ENCODE data around the gene LARGE1. TPM values are rescaled to one million over a fixed set of nuclear protein-coding genes. Genes with fewer than 3 reads are reported as not detected.

The LARGE1 gene
- total and polyA plus RNA-seq, 4 donors, result 25.6 to 45.6 (median 37.6) TPM

GRCh38 chr22:33902073-33902472, 18.2 kb downstream of the LARGE1 start:
- 60% methylated on average over 6 of the region's 8 CpGs for WGBS (ENCODE audit: insufficient coverage)
- no peak overlapping the region for H3K4me3 ChIP-seq (ENCODE audit: low read depth, low read length)
- H3K27ac ChIP-seq (ENCODE audit: low read depth, low read length), result no peak overlapping the region
- no peaks in the 10 kb centered on the region for H3K36me3 ChIP-seq (ENCODE audit: control insufficient read depth, insufficient read depth, low read length)
- no peak for DNase-seq (ENCODE audit: low read depth in 4 of 6, low spot score in 6 of 6)
- H3K9me3 ChIP-seq (ENCODE audit: control insufficient read depth, insufficient read depth, low read length), result no peaks in the 10 kb centered on the region
- H3K4me1 ChIP-seq (ENCODE audit: control insufficient read depth, insufficient read depth, low read length), result peaks cover 3% of the 10 kb centered on the region
- H3K27me3 ChIP-seq (ENCODE audit: control insufficient read depth, insufficient read depth, low read length), result no peaks in the 10 kb centered on the region

- H3K27ac ChIP-seq (ENCODE audit: low read depth, low read length), result no peak overlapping the region
These were observed 22.2 kb downstream of the LARGE1 start for GRCh38 chr22:33898121-33898520.

GRCh38 chr22:33897448-33897835, 22.8 kb downstream of the LARGE1 start:
- Histone ChIP-seq H3K4me1 (ENCODE audit: control insufficient read depth, insufficient read depth, low read length) (peaks cover 7% of the 10 kb centered on the region), H3K4me3 (ENCODE audit: low read depth, low read length) (no peak overlapping the region), H3K9me3 (ENCODE audit: control insufficient read depth, insufficient read depth, low read length) (no peaks in the 10 kb centered on the region), H3K36me3 (ENCODE audit: control insufficient read depth, insufficient read depth, low read length) (no peaks in the 10 kb centered on the region), H3K27me3 (ENCODE audit: control insufficient read depth, insufficient read depth, low read length) (no peaks in the 10 kb centered on the region), H3K27ac (ENCODE audit: low read depth, low read length) (no peak overlapping the region)
- WGBS (ENCODE audit: insufficient coverage), result 47% methylated on average over 4 of the region's 8 CpGs
- peak in 1 of 6 donors; percentile 82 for DNase-seq (ENCODE audit: low read depth in 4 of 6, low spot score in 6 of 6)

More at GRCh38 chr22:33898121-33898520, 22.2 kb downstream of the LARGE1 start:
- Histone ChIP-seq H3K36me3 (ENCODE audit: control insufficient read depth, insufficient read depth, low read length) (no peaks in the 10 kb centered on the region), H3K9me3 (ENCODE audit: control insufficient read depth, insufficient read depth, low read length) (no peaks in the 10 kb centered on the region), H3K4me1 (ENCODE audit: control insufficient read depth, insufficient read depth, low read length) (peaks cover 7% of the 10 kb centered on the region), H3K27me3 (ENCODE audit: control insufficient read depth, insufficient read depth, low read length) (no peaks in the 10 kb centered on the region), H3K4me3 (ENCODE audit: low read depth, low read length) (no peak overlapping the region)
- no peak for DNase-seq (ENCODE audit: low read depth in 4 of 6, low spot score in 6 of 6)
- WGBS (ENCODE audit: insufficient coverage), result 64% methylated on average over 5 of the region's 7 CpGs

GRCh38 chr22:33896575-33897447, 23.5 kb downstream of the LARGE1 start:
- Histone ChIP-seq H3K9me3 (ENCODE audit: control insufficient read depth, insufficient read depth, low read length) (no peaks in the 10 kb centered on the region), H3K27ac (ENCODE audit: low read depth, low read length) (no peak overlapping the region)
- WGBS (ENCODE audit: insufficient coverage), result 69% methylated on average over 9 of the region's 12 CpGs

GRCh38 chr22:33896154-33896553, 24.1 kb downstream of the LARGE1 start:
- WGBS (ENCODE audit: insufficient coverage), result 91% methylated on average over 2 of the region's 3 CpGs
- Histone ChIP-seq H3K27me3 (ENCODE audit: control insufficient read depth, insufficient read depth, low read length) (no peaks in the 10 kb centered on the region), H3K4me3 (ENCODE audit: low read depth, low read length) (no peak overlapping the region), H3K36me3 (ENCODE audit: control insufficient read depth, insufficient read depth, low read length) (no peaks in the 10 kb centered on the region), H3K27ac (ENCODE audit: low read depth, low read length) (no peak overlapping the region), H3K4me1 (ENCODE audit: control insufficient read depth, insufficient read depth, low read length) (peaks cover 7% of the 10 kb centered on the region), H3K9me3 (ENCODE audit: control insufficient read depth, insufficient read depth, low read length) (no peaks in the 10 kb centered on the region)
- DNase-seq (ENCODE audit: low read depth in 4 of 6, low spot score in 6 of 6), result no peak

More at GRCh38 chr22:33896575-33897447, 23.5 kb downstream of the LARGE1 start:
- H3K27me3 ChIP-seq (ENCODE audit: control insufficient read depth, insufficient read depth, low read length), result no peaks in the 10 kb centered on the region
- no peaks in the 10 kb centered on the region for H3K36me3 ChIP-seq (ENCODE audit: control insufficient read depth, insufficient read depth, low read length)
- peaks cover 7% of the 10 kb centered on the region for H3K4me1 ChIP-seq (ENCODE audit: control insufficient read depth, insufficient read depth, low read length)
- H3K4me3 ChIP-seq (ENCODE audit: low read depth, low read length), result no peak overlapping the region
- no peak for DNase-seq (ENCODE audit: low read depth in 4 of 6, low spot score in 6 of 6)

GRCh38 chr22:33895444-33895843, 24.8 kb downstream of the LARGE1 start:
- H3K27me3 ChIP-seq (ENCODE audit: control insufficient read depth, insufficient read depth, low read length), result no peaks in the 10 kb centered on the region
- peaks cover 7% of the 10 kb centered on the region for H3K4me1 ChIP-seq (ENCODE audit: control insufficient read depth, insufficient read depth, low read length)
- DNase-seq (ENCODE audit: low read depth in 4 of 6, low spot score in 6 of 6), result no peak
- H3K4me3 ChIP-seq (ENCODE audit: low read depth, low read length), result no peak overlapping the region
- no peaks in the 10 kb centered on the region for H3K36me3 ChIP-seq (ENCODE audit: control insufficient read depth, insufficient read depth, low read length)
- 100% methylated on average over 1 of the region's 2 CpGs for WGBS (ENCODE audit: insufficient coverage)
- H3K27ac ChIP-seq (ENCODE audit: low read depth, low read length), result no peak overlapping the region
- H3K9me3 ChIP-seq (ENCODE audit: control insufficient read depth, insufficient read depth, low read length), result no peaks in the 10 kb centered on the region

GRCh38 chr22:33894515-33894914, 25.8 kb downstream of the LARGE1 start:
- Histone ChIP-seq H3K36me3 (ENCODE audit: control insufficient read depth, insufficient read depth, low read length) (no peaks in the 10 kb centered on the region), H3K27ac (ENCODE audit: low read depth, low read length) (no peak overlapping the region), H3K4me3 (ENCODE audit: low read depth, low read length) (no peak overlapping the region), H3K4me1 (ENCODE audit: control insufficient read depth, insufficient read depth, low read length) (peaks cover 11% of the 10 kb centered on the region), H3K27me3 (ENCODE audit: control insufficient read depth, insufficient read depth, low read length) (no peaks in the 10 kb centered on the region), H3K9me3 (ENCODE audit: control insufficient read depth, insufficient read depth, low read length) (no peaks in the 10 kb centered on the region)
- WGBS (ENCODE audit: insufficient coverage), result 92% methylated on average over 2 of the region's 2 CpGs
- DNase-seq (ENCODE audit: low read depth in 4 of 6, low spot score in 6 of 6), result no peak

- Histone ChIP-seq H3K36me3 (ENCODE audit: control insufficient read depth, insufficient read depth, low read length) (no peaks in the 10 kb centered on the region), H3K27me3 (ENCODE audit: control insufficient read depth, insufficient read depth, low read length) (no peaks in the 10 kb centered on the region), H3K9me3 (ENCODE audit: control insufficient read depth, insufficient read depth, low read length) (no peaks in the 10 kb centered on the region), H3K27ac (ENCODE audit: low read depth, low read length) (no peak overlapping the region), H3K4me3 (ENCODE audit: low read depth, low read length) (no peak overlapping the region), H3K4me1 (ENCODE audit: control insufficient read depth, insufficient read depth, low read length) (peaks cover 13% of the 10 kb centered on the region)
- DNase-seq (ENCODE audit: low read depth in 4 of 6, low spot score in 6 of 6), result no peak
These were observed 26.2 kb downstream of the LARGE1 start for GRCh38 chr22:33894036-33894435.

GRCh38 chr22:33893512-33893911, 26.8 kb downstream of the LARGE1 start:
- Histone ChIP-seq H3K4me1 (ENCODE audit: control insufficient read depth, insufficient read depth, low read length) (peaks cover 13% of the 10 kb centered on the region), H3K36me3 (ENCODE audit: control insufficient read depth, insufficient read depth, low read length) (no peaks in the 10 kb centered on the region), H3K27ac (ENCODE audit: low read depth, low read length) (no peak overlapping the region), H3K27me3 (ENCODE audit: control insufficient read depth, insufficient read depth, low read length) (no peaks in the 10 kb centered on the region), H3K9me3 (ENCODE audit: control insufficient read depth, insufficient read depth, low read length) (no peaks in the 10 kb centered on the region), H3K4me3 (ENCODE audit: low read depth, low read length) (no peak overlapping the region)
- 88% methylated on average over 2 of the region's 7 CpGs for WGBS (ENCODE audit: insufficient coverage)
- DNase-seq (ENCODE audit: low read depth in 4 of 6, low spot score in 6 of 6), result no peak

GRCh38 chr22:33891992-33892391, 28.3 kb downstream of the LARGE1 start:
- H3K36me3 ChIP-seq (ENCODE audit: control insufficient read depth, insufficient read depth, low read length), result no peaks in the 10 kb centered on the region
- no peak overlapping the region for H3K27ac ChIP-seq (ENCODE audit: low read depth, low read length)
- peaks cover 10% of the 10 kb centered on the region for H3K4me1 ChIP-seq (ENCODE audit: control insufficient read depth, insufficient read depth, low read length)
- WGBS (ENCODE audit: insufficient coverage), result 84% methylated on average over 7 of the region's 7 CpGs
- H3K4me3 ChIP-seq (ENCODE audit: low read depth, low read length), result no peak overlapping the region
- no peaks in the 10 kb centered on the region for H3K9me3 ChIP-seq (ENCODE audit: control insufficient read depth, insufficient read depth, low read length)
- no peak for DNase-seq (ENCODE audit: low read depth in 4 of 6, low spot score in 6 of 6)
- no peaks in the 10 kb centered on the region for H3K27me3 ChIP-seq (ENCODE audit: control insufficient read depth, insufficient read depth, low read length)

All from spinal cord (tissue), 10 donors.